Cerebellar nuclear complex (tissue), 1 donor: Measurements from ENCODE around the gene OPCML.

Source experiments
- DNase-seq, 2 experiments: peaks; one replicate each; lab custom pipeline; 2025; lab: John Stamatoyannopoulos, UW

OPCML gene

DNA sequence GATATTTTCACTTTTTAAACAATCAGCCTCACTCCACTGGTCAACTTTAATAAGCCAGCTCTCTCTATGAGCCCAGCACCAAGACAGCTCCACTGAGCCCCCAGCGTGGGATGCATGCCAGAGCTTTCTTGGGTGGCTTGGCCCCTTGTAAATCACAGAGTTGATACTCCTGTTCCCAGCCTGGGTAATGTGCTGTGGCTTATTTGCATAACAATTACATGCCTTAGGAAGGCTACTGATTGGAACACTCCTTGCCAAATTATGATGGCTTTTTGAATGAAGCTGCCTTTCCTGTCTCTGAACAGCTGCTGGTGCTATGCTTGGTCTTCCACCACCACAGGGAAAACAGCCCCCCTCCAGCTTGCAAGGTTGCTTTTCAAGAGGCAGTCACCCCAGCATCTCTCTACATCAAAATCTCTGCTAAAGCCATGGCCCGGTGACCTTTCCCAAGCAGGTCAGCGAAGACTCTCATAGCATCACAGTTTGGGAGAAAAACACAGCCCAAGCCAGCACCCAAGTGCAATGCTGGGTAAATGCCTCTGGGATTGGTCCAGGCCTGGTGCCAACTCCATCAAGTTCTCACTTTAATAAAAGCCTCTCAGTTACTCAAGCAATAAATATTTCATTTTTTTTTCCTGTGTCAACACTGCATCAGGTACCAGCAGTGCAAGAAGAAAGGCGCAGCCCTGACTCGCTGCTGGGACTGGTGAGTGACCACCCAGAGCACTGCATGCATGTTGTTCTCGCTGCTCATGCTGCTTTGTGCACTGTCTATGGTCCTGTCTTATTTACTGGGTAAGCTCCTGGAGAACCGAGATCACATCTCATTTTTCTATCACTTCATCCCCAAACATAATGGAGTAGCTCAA is 549.3 kb downstream of the OPCML start:
- DNase-seq = no peak

DNA sequence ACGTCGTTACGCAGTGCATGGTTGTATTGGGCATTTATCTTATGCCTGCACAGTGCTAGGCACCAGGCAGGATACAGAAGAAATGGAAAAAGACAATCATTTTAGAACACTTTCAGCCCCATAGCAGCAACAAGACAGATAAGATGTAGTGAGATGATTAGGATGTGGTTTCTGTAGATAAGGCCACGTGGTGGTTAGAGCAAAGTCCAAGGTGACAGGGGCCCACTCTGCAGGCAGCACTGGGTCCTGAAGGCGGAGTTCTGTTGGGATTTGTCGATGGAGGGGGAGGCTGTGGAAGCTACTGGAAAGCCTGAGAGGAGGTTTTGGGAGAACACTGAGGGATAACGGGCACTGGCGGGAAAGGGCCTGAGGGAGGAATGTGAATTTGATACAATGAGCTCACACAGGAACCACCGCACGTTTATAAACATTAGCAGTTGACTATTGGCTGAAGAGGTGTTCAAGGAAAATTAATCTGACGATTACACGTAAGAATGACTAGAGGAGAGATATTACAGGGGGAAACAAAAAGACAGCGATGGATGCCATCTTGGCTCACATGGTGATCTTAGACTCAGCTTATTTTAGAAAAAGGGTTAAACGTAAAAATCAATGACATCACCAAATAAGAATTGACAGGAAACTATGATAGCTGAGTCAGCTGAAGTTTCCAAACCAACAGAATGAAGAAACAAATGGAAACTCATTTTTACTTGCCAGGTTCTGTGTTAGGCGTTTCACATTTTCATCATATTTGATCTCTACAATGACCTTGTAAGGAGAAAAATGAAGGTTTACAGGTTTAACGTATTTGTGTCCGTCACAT is 551.0 kb downstream of the OPCML start:
- no peak for DNase-seq

DNA sequence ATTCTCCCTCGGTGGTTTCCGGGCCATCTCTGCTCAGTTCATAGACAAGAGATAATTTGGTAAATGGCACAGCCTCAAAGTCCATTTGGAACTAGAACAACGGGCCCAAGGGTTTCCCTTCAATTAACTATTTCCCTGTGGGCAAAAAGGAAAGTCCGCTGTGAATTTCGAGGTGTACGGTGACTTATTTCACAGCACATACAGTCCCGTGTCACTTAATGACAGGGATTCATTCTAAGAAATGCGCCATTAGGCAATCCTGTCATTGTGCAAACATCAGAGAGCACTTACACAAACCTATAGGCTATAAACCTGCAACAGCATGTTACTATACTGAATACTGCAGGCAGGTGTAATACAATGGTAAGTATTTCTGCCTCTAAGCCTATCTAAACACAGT is 551.6 kb downstream of the OPCML start:
- DNase-seq = no peak

DNA sequence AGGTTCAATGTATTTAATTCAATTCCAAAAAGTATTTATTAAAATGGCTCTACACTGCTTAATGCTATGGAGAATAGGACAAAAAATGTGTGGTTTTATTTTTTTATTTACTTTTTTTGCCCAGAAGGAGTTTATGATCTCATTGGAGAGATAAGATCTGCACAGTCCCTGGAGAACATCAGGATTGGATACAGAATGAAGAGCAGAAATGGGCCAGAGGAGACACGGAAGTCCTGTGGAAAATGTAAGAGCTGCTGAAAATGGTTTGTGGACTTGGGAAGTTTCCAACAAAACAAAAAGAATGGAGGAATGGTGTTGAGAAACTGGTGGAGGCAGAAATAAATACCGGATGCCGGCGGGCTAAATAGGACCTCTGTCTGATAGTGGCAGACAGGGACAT is 554.6 kb downstream of the OPCML start:
- DNase-seq = no peak

DNA sequence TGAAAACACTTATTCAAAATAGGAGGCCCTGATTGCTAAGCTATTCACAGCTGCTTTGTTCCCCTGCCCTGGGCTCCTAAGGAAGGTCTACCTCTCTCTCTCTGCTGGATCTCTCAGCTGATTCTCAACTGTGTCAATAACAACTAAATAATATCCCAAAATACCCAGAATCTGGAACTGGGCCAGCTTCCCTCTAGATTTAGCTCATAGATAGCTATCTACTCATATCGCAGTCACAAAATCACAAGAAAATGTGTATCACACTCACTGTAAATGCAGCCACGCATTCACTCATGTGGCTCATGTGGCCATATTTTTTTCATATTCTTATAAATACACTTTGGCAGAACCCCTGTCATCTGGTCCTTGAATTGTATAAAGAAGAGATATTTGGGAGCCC is 555.1 kb downstream of the OPCML start:
- DNase-seq = no peak

DNA sequence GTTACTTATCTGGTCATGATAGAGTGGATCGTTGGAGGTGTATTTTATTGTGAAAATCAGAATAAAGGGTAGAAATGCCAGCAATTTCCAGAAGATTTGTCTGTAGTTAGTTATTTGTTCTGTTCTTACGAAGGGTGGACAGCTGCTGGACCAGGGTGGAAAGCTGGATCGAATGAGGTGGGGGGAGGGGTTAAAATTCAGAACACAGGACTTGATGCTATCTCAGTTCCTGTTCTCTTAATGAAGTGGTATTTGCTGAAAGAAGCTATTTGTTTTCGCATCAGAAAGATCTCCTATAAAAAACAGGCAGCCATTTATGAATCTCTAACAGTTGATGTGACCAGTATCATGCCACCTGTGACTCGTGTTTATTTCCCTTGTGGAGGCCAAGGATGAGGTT is 556.2 kb downstream of the OPCML start:
- no peak for DNase-seq

DNA sequence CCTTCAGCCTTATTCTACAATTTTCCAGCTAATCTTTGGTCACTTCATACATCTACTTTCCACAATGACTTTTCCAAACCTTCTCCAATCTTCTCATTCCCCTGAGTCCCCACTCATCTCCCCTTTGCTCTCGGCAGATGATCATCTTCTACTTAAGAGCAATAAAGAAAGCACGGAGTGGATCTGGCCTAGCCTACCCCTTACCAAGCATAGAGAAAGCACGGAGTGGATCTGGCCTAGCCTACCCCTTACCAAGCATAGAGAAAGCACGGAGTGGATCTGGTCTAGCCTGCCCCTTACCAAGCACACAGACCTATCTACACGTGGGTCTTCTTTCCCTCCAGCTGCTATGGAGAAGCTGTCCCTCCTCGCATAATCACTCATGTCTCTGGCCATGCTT is 558.6 kb downstream of the OPCML start:
- DNase-seq = no peak

DNA sequence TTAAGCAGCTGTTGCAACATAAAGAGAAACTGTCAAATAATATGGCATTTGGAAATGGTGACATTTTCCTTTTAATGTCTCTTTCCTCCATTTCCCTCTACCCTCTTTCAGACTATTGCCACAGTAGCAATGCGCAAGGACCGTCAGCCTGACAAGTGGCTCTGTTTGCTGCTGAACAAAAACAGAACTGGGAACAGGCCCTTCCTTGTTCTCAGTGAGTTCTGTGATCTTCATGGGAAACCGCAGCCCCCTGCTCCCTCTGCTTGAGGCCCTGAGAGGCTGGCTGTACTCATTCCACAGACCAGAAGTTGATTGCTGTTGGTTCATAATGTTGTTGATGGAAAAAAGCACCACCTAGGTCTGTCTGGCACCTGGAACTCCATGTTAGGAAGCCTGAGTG is 559.7 kb downstream of the OPCML start:
- DNase-seq = no peak

DNA sequence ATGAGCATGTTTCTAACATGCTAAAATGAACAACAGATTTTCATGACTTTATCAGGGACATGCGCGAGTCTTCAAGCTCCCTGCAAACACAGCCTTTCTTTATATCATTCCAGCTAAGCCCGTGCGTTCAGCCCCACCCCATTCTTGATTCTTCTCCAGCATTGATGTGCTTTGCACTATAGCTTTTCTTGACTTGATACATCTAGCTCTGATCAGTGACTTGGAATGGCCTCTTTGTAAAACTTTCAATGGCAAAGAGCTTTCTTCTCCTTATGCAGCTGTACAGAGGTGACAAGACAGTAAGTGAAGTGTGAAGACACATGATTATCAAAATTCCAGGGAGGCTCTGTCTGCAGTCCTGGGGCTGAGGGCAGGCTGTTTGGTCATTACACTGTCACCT is 561.0 kb downstream of the OPCML start:
- DNase-seq = no peak

DNA sequence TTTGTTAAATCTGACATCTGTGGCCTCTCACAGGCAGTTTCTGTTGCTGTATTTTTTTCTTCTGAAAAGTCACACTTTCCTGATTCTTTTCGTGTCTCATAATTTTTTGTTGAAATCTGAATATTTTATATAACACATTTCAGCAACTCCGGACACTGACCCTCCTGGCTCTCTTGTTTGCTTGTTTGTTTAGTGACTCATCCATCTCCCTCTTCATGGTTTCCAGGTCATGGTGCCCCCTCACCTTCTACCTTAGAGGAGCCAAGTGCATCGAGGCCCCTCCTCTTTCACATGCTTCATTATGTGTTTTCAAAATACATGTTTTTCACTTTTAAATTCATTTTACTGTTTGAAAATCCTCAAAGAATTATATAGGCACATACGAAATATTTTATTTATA is 562.4 kb downstream of the OPCML start:
- DNase-seq = no peak

DNA sequence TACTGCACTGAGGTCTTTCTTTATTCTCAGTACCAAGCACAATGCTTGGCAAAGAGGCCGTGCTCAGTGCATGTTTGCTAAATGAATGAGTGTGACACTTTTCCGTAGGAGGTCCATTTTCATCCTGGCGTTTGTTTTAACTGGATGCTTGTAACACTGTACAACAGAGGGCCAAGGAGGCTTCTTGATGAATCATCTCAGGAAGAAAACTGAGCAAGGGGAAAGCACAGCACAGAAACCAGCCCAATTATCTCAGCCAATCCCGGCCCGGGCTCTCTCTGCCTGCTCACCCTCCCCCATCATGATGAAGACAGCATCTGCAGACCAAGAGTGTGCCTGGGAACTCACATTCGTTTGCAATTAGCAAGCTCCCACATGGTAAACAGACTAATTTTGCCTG is 570.3 kb downstream of the OPCML start:
- DNase-seq = peak; percentile 48 to 55

DNA sequence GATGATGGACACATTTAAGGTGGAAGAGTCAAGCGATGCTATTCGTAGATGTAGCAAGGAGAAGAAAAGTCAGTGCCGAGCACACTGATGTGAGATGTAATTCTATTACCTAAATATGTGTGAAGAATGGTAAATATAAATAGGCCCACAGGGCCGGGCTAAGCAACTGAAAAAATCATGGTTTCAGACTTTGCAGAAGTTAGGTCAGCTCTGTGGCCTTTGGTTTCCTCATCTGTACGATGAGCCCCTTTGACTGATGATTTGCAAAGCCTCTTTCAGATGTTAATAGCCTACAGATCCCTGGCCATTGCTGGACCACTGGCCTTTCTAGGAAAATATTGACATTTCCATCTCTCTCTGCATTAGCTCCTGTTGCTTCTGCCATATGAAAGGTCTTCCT is 570.8 kb downstream of the OPCML start:
- DNase-seq = no peak

DNA sequence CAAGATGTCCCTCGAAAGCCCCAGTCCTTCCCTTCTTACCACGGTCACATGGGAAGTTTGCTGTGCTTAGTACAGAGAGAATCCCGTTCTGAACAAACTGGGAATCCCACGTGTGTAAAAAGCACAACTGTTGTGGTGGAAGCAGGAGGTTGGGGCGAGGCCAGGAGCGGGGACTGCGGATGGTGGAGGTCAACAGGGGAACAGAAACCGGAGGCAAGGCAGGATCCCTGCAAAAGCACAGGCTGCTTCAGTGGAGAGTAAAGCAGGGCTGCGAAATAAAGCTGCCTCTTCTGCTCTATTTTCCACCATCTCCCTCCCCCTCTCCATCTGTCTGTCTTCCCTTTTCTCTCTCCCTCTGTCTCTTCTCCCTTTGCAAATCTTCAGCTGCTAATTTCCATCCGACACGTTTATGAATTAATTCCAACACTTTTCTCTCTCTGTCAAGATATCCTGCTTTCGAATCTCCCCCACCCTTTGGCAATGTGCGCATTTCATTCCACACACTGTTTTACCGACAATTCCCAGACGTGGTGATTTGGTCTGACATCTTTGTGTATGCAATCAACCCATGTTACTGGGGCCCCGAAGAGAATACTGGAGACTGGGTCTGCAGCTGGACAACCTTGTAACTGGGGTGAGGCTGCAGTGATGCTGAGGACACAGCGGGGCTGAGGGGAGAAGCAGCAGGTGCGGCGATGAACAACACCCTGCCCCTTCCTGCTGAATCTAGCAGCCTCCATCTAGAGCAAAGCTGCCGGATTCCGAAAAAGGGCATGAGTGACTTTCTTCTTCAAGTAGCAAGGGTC is 571.8 kb downstream of the OPCML start:
- DNase-seq = peak in 1 of 2 experiments; percentile 37

DNA sequence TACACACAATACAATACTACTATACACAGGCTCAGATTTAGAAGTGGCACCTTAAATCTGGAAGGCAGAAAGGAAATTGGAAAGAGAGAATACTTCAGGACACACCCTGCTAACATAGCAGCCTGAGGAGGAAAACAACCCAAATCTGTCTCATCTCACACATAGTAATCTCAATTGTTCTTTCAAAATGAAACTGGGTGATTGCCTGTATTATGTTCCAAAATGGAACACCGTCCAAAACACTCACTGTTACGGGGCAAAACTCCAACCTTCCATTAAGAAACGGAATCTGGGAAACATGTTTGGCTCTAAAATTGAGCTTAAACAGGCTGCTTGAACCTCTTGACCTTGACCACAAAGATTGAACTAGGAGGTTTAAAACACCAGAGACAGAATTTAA is 572.6 kb downstream of the OPCML start:
- DNase-seq = peak in 1 of 2 experiments; percentile 18

DNA sequence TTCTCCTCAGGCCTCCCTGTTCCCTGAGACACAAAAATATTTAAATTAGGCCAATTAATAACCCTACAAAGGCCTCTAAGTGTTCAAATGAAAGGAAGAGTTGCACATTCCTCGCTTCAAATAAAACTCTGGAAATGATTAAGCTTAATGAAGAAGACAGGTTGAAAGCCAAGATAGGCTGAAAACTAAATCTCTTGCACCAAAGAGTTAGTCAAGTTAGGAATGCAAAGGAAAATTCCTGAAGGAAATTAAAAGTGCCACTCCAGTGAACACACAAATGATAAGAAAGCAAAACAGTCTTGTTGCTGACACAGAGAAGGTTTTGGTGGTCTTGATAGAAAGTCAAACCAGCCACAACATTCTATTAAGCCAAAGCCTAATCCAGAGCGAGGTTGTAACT is 574.4 kb downstream of the OPCML start:
- no peak for DNase-seq

DNA sequence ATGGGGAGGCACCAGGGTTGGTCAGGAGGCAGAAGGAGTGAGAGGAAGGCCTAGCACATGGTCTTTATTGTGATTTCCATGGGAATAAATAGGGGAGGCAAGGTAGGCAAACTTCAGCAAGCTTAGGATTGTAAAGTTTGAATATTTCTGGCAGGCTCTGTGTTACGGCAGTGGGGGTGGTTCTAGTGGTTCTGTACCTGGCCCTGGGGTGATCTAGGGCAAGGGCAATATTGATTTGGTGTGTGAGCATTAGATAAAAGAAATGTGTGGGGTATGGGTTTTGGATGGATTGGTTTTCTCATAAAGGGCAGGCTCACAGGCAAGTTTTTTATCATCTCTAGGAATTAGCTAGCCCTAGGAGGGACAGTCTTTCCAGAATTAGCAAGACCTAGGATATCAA is 584.0 kb downstream of the OPCML start:
- DNase-seq = no peak

DNA sequence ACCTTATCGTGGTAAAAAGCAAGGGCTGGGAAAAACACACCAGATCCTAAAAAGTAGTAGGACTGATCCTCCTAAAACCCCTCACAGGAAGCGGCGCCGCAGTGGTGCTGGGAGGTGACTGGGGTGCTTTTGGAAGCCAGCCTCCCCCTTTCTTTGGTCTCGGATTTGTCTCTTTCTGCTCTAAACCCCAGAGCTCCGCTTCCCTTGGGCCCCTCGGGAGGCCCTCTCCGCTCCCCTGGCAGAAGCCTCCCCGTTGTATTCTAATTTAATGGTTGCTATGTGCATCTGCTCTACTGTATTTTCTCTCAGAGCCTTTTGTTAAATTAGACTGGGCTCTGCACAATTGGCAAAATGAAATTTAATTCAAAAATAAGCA is 587.7 kb downstream of the OPCML start:
- DNase-seq = no peak

DNA sequence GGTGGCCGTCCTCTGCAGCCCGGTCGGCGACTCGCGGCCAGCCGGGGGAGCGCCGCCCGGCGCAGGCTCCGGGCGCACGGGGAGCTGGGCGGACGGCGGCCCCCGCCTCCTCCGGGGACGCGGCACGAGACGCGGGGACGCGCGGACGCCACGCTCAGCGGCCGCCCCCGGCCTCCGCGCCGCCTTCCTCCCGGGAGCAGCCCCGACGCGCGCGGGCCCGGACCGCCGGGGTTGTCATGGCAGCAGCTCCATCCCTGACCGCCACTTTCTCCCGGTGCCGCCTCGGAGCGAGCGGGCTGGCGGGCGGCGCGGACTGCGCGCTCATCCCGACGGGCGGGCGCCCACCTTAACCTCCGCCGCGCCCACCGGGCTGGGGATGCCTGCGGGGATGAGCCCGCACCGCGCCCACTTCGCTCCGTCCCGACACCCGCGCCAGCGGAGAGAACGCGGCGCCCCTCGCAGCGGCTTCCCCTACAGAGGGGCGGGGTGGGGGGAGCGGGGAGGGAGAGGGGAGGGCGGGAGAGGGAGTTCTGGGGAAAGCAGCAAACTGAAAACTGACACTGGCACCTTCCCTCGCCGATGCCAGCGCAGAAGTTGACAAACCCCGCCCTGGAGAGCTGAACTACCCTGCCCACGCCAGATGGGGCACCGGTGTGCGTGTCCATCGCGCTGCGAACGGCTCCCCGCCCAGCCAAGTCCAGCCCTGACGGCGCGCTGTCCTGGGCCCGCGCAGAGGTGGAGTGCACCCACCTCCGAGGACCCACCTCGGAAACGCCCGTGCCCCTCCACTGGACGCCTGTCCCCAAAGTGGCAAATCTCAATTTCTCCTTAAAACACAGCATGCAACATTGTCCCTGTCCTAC is 588.4 kb downstream of the OPCML start:
- no peak for DNase-seq

DNA sequence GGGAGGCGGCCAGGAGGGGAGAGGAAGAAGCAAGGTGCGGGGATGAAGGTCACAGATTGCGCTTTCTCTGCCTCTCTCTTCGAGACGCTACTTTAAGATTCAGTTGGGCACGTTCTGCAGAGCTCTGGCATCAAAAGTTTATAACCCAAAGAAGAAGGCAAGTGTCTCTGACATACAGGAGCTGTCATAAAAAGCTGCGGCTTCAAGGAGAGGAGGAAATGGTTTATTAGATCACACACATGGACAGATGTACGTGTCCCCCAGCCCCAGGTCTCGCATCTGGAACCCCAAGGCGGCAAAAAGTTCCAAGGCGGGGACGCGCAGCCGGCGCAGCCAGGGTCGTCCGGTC is 589.0 kb downstream of the OPCML start:
- DNase-seq = no peak

DNA sequence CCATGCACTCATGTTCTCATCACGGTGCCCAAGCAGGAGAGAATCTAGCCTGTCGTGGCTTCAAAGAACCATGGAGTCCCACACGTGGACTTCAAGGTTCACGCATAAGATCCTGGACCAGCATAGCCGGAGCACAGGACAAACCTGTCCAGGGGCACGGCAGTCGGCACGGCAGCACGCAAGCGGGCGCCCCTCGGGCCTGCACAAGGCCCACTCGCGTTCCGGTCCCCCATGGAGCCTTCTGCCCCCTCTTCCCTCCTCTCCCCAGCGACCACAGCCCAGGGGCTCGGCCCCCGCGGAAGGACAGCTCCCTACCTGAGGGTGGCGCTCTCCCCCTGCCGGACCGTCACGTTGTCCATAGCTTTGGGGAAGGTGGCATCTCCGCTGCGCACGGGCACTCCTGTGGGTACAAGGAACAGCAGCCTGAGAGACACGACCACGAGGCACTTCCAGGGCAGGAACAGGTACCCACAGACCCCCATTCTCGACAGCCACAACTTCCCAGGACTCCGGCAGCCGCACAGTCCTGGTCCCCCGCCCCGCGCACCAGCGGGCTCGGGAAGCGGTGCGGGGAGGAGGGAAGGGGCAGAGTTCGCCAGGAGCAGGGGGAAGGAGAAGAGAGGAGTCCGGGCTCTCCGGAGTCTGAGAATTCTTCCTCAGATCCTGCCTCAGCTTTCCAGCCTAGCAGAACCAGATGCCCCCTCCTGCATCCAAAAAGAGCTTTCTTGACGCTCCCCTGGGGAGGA is 589.5 kb downstream of the OPCML start:
- DNase-seq = no peak

DNA sequence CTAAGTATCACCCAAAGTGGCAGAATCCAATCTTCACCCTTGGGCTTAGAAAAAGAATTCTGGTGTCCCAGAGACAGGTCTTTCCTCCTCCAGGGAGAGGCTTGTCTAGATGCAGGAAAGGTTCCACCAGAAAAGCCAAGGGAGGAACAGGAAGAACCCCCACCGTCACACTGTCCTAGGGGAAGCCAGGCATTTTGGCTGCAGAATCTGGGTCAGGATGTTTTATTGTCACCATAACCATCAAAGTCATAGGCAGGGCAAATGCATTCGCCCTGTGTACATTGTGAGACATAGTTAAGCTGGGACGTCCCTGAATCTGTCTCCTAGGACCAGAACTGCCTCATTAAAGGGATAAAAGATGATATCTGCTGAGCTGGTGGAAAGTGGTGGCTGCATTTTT is 590.5 kb downstream of the OPCML start:
- no peak for DNase-seq
